ENCODE measurements around the gene ZPBP2.
"Not testable (repeated sequence)": the region's sequence is repeated elsewhere in the genome, so short reads cannot be mapped to it uniquely, and the experiment has no call there.

ZPBP2 gene

GRCh38 chr17:39838057-39838456, 29.9 kb upstream of the ZPBP2 start:
- H3K4me3 ChIP-seq (ENCODE audit: control insufficient read depth, low read depth, low read length): no peak overlapping the region
- TF ChIP-seq, protein P1, sequence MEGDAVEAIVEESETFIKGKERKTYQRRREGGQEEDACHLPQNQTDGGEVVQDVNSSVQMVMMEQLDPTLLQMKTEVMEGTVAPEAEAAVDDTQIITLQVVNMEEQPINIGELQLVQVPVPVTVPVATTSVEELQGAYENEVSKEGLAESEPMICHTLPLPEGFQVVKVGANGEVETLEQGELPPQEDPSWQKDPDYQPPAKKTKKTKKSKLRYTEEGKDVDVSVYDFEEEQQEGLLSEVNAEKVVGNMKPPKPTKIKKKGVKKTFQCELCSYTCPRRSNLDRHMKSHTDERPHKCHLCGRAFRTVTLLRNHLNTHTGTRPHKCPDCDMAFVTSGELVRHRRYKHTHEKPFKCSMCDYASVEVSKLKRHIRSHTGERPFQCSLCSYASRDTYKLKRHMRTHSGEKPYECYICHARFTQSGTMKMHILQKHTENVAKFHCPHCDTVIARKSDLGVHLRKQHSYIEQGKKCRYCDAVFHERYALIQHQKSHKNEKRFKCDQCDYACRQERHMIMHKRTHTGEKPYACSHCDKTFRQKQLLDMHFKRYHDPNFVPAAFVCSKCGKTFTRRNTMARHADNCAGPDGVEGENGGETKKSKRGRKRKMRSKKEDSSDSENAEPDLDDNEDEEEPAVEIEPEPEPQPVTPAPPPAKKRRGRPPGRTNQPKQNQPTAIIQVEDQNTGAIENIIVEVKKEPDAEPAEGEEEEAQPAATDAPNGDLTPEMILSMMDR (conservative IDR thresholded peaks at IDR 0.05; ENCODE audit: control insufficient read depth, insufficient read depth, low read depth, low read length): no peak
- DNase-seq (ENCODE audit: low read depth): no peak

DNA sequence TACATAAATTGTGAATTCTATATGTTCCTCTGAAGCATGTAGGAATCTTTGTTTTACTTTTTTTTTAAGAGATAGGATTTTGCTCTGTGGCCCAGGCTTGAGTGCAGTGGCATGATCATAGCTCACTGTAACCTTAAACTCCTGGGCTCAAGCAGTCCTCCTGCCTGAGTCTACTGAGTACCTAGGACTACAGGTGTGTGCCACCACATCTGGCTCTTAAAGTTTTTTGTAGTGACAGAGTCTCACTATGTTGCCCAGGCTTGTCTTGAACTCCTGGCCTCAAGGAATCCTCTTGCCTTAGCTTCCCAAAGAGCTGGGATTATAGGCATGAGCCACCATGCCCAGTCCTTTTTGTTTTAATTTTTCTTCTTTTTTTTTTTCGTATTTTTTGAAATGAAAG, 29.2 kb upstream of the ZPBP2 start:
- TF ChIP-seq, protein P1 (conservative IDR thresholded peaks at IDR 0.05; ENCODE audit: control insufficient read depth, insufficient read depth, low read depth, low read length): no peak
- no peak for DNase-seq (ENCODE audit: low read depth)
- H3K4me3 ChIP-seq (ENCODE audit: control insufficient read depth, low read depth, low read length): no peak overlapping the region

DNA sequence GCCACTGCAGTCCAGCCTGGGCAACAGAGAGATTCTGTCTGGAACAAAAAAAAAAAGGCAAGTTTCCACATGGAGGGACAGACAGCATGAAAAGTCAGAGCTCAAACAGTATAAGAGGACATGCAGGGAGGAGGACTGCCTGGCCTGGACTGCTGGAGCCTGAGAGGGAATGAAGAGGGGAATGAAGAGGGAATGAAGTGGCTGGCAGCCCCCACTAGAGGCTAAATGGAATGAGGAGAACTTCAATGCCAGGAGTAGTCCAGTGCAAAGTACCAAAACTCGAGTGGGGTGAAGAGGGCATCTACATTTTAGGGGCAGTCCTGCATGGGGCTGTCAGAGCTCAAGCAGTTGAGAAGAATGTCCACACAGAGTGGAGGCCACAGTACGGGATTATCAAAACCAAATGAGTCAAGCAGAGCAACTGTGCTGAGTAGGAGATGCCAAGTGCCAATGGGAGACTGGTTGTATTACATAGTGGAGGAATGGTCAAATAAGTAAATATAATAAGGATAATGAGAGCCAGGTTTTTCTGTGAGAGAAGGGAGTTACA, 26.8 kb upstream of the ZPBP2 start:
- TF ChIP-seq, protein P1 (conservative IDR thresholded peaks at IDR 0.05; ENCODE audit: control insufficient read depth, insufficient read depth, low read depth, low read length): no peak
- DNase-seq (ENCODE audit: low read depth): no peak
- no peak overlapping the region for H3K4me3 ChIP-seq (ENCODE audit: control insufficient read depth, low read depth, low read length)

DNA sequence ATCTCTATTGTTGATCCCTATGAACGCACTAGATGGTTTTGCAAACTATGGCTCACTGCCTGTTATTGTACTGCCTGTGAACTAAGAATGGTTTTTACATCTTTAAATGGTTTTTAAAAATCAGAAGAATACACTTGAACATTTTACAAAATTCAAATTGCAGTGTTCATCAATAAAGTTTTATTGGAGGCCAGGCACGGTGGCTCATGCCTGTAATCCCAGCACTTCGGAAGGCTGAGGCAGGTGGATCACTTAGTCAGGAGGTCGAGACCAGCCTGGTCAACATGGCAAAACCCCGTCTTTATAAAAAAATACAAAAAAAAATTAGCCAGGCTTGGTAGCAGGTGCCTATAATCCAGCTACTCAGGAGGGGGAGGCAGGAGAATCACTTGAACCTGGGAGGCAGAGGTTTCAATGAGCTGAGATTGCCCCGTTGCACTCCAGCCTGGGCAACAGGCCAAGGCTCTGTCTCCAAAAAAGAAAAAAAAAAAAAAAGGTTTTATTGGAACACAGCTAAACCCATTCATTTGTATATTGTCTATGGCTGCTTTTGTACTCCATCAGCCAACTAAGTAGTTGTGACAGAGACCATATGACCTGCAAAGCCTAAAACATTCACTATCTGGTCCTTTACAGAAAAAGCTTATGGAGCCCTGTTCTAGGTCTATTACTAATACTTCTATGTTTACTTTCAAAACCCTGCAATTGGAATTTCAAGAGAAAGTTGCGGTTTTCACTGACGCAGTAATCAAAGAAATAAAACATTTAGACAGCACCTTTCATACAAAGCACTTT, 22.8 kb upstream of the ZPBP2 start:
- H3K4me3 ChIP-seq (ENCODE audit: control insufficient read depth, low read depth, low read length): no peak overlapping the region
- no peak for DNase-seq (ENCODE audit: low read depth)
- TF ChIP-seq, protein P1 (conservative IDR thresholded peaks at IDR 0.05; ENCODE audit: control insufficient read depth, insufficient read depth, low read depth, low read length): no peak

DNA sequence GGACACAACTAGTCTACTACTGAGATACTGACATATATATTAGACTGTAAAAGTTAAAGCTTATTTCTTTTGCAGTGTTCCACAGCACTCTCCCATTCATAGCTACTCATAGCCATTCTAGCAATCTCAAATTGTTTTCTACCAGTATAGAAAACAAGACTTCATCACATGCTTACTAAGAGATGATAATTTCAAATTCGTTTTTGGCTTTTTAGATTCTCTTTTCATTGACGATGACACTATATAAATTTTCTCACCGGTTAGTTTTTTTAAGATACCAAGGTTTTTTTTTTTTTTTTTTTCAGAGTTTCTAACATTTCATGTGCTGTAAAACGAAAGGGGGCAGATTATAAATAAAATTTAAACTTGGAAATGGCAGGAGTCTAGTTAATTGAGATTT, 21.8 kb upstream of the ZPBP2 start:
- TF ChIP-seq, protein P1 (conservative IDR thresholded peaks at IDR 0.05; ENCODE audit: control insufficient read depth, insufficient read depth, low read depth, low read length): no peak

GRCh38 chr17:39848600-39848999, 19.4 kb upstream of the ZPBP2 start:
- H3K4me3 ChIP-seq (ENCODE audit: control insufficient read depth, low read depth, low read length): no peak overlapping the region
- no peak for DNase-seq (ENCODE audit: low read depth)
- TF ChIP-seq, protein P1 (conservative IDR thresholded peaks at IDR 0.05; ENCODE audit: control insufficient read depth, insufficient read depth, low read depth, low read length): no peak

More for the DNA sequence above, 21.8 kb upstream of the ZPBP2 start:
- no peak for DNase-seq (ENCODE audit: low read depth)
- no peak overlapping the region for H3K4me3 ChIP-seq (ENCODE audit: control insufficient read depth, low read depth, low read length)

DNA sequence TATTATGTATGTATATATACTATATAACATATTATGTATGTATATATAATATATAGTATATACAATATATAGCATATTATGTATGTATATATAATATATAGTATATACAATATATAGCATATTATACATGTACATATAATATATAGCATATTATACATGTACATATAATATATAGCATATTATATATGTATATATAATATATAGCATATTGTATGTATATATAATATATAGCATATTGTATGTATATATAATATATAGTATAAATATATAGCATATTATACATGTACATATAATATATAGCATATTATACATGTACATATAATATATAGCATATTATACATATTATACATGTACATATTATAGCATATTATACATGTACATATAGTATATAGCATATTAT, 17.8 kb upstream of the ZPBP2 start:
- not testable (repeated sequence) for DNase-seq (ENCODE audit: low read depth)

More for the DNA sequence above, 17.8 kb upstream of the ZPBP2 start:
- not testable (repeated sequence) for H3K4me3 ChIP-seq (ENCODE audit: control insufficient read depth, low read depth, low read length)
